ENCODE data around the gene HPSE2.

DNA sequence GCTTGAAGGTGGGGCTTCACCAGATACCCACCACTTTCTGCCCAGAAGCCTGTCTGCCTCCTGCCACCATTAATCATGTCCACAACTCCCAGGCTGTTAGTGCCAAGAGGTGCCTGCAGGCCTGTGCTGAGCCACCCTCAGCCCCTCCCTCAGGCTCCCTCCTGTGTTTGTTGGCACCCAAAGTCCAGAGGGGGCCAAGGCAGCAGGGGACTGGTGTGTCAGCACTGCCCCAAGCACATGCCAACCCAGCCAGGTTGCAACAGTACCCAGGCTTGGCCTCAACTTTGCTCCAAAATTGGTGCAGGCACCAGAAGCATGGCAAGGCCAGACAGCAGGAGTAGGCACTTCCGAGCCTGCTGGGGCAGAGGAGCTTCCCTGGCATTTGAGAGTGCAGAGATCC lies 111.3 kb downstream of the HPSE2 start:
- no peak for TF ChIP-seq ZNF274 (IDR thresholded peaks at IDR 0.05; ENCODE audit: borderline replicate concordance, extremely low read depth, low read length)
- TF ChIP-seq, protein P1, sequence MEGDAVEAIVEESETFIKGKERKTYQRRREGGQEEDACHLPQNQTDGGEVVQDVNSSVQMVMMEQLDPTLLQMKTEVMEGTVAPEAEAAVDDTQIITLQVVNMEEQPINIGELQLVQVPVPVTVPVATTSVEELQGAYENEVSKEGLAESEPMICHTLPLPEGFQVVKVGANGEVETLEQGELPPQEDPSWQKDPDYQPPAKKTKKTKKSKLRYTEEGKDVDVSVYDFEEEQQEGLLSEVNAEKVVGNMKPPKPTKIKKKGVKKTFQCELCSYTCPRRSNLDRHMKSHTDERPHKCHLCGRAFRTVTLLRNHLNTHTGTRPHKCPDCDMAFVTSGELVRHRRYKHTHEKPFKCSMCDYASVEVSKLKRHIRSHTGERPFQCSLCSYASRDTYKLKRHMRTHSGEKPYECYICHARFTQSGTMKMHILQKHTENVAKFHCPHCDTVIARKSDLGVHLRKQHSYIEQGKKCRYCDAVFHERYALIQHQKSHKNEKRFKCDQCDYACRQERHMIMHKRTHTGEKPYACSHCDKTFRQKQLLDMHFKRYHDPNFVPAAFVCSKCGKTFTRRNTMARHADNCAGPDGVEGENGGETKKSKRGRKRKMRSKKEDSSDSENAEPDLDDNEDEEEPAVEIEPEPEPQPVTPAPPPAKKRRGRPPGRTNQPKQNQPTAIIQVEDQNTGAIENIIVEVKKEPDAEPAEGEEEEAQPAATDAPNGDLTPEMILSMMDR (IDR thresholded peaks at IDR 0.05; ENCODE audit: control extremely low read depth in 1 of 3, insufficient read depth in 1 of 3, low read depth in 1 of 3, low read length in 3 of 3), result no peak

Measured in H1 (cell line).